ENCODE measurements around the gene FAM228A.

DNA sequence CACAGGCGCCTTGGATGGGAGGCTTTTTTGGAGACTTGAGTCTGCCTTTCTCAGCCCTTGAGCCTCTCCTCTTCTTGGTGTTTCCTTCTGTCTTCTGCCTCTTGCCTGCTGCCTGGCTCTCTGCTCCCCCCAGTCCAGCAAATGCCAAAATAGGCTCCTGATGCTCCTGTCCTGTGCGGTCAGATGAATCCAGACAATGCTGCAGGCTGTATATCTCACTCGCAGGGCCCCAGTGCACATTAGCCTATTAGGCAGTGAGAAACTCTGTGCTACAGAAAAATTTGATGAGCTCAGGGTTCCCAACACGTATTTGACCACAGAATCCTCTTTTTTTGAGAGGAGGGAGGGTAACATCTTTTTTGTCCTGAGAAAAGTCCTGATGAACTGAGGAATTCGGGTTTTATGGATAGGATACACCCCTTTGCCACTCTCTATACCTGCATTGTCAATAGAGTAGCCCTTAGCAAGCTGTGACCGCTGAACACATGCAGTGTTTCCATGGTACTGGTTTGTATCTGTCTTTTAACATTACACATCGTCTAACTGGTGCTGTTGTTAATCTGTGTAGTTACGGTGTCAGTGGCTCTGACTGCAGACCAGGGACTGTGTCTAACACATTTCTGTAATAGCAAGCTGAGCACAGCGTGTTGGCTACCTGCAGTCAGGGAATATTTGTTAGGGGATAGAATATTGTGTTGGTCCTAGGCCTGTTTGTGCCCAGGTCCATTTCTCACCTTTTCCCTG, 50.8 kb downstream of the FAM228A start:
- TF ChIP-seq, protein P1, sequence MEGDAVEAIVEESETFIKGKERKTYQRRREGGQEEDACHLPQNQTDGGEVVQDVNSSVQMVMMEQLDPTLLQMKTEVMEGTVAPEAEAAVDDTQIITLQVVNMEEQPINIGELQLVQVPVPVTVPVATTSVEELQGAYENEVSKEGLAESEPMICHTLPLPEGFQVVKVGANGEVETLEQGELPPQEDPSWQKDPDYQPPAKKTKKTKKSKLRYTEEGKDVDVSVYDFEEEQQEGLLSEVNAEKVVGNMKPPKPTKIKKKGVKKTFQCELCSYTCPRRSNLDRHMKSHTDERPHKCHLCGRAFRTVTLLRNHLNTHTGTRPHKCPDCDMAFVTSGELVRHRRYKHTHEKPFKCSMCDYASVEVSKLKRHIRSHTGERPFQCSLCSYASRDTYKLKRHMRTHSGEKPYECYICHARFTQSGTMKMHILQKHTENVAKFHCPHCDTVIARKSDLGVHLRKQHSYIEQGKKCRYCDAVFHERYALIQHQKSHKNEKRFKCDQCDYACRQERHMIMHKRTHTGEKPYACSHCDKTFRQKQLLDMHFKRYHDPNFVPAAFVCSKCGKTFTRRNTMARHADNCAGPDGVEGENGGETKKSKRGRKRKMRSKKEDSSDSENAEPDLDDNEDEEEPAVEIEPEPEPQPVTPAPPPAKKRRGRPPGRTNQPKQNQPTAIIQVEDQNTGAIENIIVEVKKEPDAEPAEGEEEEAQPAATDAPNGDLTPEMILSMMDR (IDR thresholded peaks at IDR 0.05): no peak
- no peak for TF ChIP-seq POLR2A (IDR thresholded peaks at IDR 0.05)

Data from heart left ventricle (tissue), 13 donors.